Gastroesophageal sphincter (tissue), 3 donors: ENCODE results near the gene ADORA2A.

Source experiments
- CTCF ChIP-seq, 4 experiments: fragments of 200-600 bp in 2 of 4; fragments of 450-650 bp in 2 of 4; sonication (generic) in 1 of 4; IDR thresholded peaks; one replicate each; pipeline ENCODE4 v1.5.1; 2017 to 2019; ENCODE audit warnings: antibody characterized with exemption in 4 of 4, mild to moderate bottlenecking in 2 of 4, moderate library complexity in 2 of 4
- EP300 ChIP-seq: sonication (generic); formaldehyde crosslinking; IDR thresholded peaks from one replicate; pipeline ENCODE4 v1.6.1; 2017; ENCODE audit warnings: antibody characterized with exemption, mild to moderate bottlenecking
- POLR2A ChIP-seq, 2 donors: fragments of 450-650 bp; IDR thresholded peaks; one replicate each; pipeline ENCODE4 v1.6.1; 2017; ENCODE audit warnings: antibody characterized with exemption in 2 of 2, mild to moderate bottlenecking in 2 of 2, moderate library complexity in 1 of 2
- POLR2AphosphoS5 ChIP-seq: sonication (generic); formaldehyde crosslinking; IDR thresholded peaks from one replicate; pipeline ENCODE4 v1.6.1; 2017; ENCODE audit warnings: antibody characterized with exemption

- TF ChIP-seq EP300 (no peak), POLR2A (IDR thresholded peaks at IDR 0.05) (no peak), CTCF (IDR thresholded peaks at IDR 0.05) (no peak), POLR2AphosphoS5 (no peak)
Measured at GRCh38 chr22:24459911-24460310, 32.5 kb downstream of the ADORA2A start.
